Endothelial cell of umbilical vein (primary cell): Measurements from ENCODE around the gene SSUH2. TPM values are rescaled to one million over a fixed set of nuclear protein-coding genes. Genes with fewer than 3 reads are reported as not detected.
"Not testable (repeated sequence)": the region's sequence is repeated elsewhere in the genome, so short reads cannot be mapped to it uniquely, and the experiment has no call there.

Experiments used
- BruUV-seq: library from RNA; stranded (reverse); fragments of 400-500 nt; replicated peaks from 2 replicates; lab custom pipeline; 2021; lab: Mats Ljungman, UMichigan
- CTCF ChIA-PET: fragments of 300-600, 350-600 bp; sonication (Branson Sonifier 250); formaldehyde crosslinking; loops from one replicate; lab custom pipeline; 2021; ENCODE audit warnings: antibody characterized with exemption, inconsistent platforms; lab: Charles Lee
- POLR2A ChIA-PET: fragments of 300-600, 350-600 bp; sonication (Branson Sonifier 250); formaldehyde crosslinking; loops from one replicate; lab custom pipeline; 2021; ENCODE audit warnings: antibody characterized with exemption, inconsistent platforms; lab: Charles Lee
- DNase-seq: peaks from one replicate; pipeline ENCODE4 v3.0.0-alpha.2; 2011; ENCODE audit warnings: low read depth, low spot score
- FAIRE-seq: peaks from 2 replicates; lab custom pipeline; 2011; peaks lifted over from hg19 to GRCh38; lab: Jason Lieb, UNC
- H2AFZ ChIP-seq: 2 replicates; pipeline ENCODE4 v1.6.0; 2012; ENCODE audit warnings: low read depth, low read length, control low read depth, inconsistent platforms
- H3K27ac ChIP-seq: 2 replicates; pipeline ENCODE4 v1.5.1; 2011; ENCODE audit warnings: low read depth, mild to moderate bottlenecking, control low read depth, low read length, moderate library complexity; ENCODE audit not compliant: insufficient read depth
- H3K27me3 ChIP-seq, 2 experiments: 2 replicates each; pipeline versions ENCODE4 v1.6.0 to v1.6.1; 2011; ENCODE audit warnings: low read length in 2 of 2, mixed read lengths in 1 of 2; ENCODE audit not compliant: control insufficient read depth in 2 of 2, insufficient read depth in 2 of 2
- H3K36me3 ChIP-seq, 2 experiments: 2 replicates in 1 of 2; 3 replicates in 1 of 2; pipeline ENCODE4 v1.5.1; 2011; ENCODE audit warnings: low read length in 2 of 2, mild to moderate bottlenecking in 1 of 2, moderate library complexity in 1 of 2; ENCODE audit not compliant: control insufficient read depth in 2 of 2, insufficient read depth in 2 of 2; ENCODE audit errors: extremely low read depth in 1 of 2
- H3K4me1 ChIP-seq: 3 replicates; pipeline ENCODE4 v1.5.1; 2011; ENCODE audit warnings: mild to moderate bottlenecking, low read length; ENCODE audit not compliant: control insufficient read depth, insufficient read depth; ENCODE audit errors: extremely low read depth
- H3K4me2 ChIP-seq: 2 replicates; pipeline ENCODE4 v1.6.1; 2011; ENCODE audit warnings: low read length, control low read depth, mixed read lengths; ENCODE audit not compliant: insufficient read depth
- H3K4me3 ChIP-seq, 3 experiments: fragments of 200-600 bp in 1 of 3; sonication (generic), shearing (Covaris generic) in 1 of 3; replicated peaks in 1 of 3; 2 replicates each; pipeline ENCODE4 v1.5.1; 2011 to 2016; ENCODE audit warnings: control low read depth in 3 of 3, low read length in 3 of 3, mild to moderate bottlenecking in 2 of 3, inconsistent platforms in 1 of 3, low read depth in 1 of 3, moderate library complexity in 1 of 3; ENCODE audit not compliant: insufficient read depth in 1 of 3
- H3K79me2 ChIP-seq: 2 replicates; pipeline ENCODE4 v1.6.0; 2012; ENCODE audit warnings: low read length, inconsistent platforms; ENCODE audit not compliant: control insufficient read depth, insufficient read depth
- H3K9ac ChIP-seq: replicated peaks from 2 replicates; pipeline ENCODE3; 2011; ENCODE audit warnings: low read length, control low read depth; ENCODE audit not compliant: insufficient read depth; ENCODE audit errors: extremely low read depth
- H3K9me1 ChIP-seq: replicated peaks from 3 replicates; pipeline ENCODE4 v1.6.0; 2011; ENCODE audit warnings: mild to moderate bottlenecking, low read length; ENCODE audit not compliant: control insufficient read depth, insufficient read depth; ENCODE audit errors: extremely low read depth
- H3K9me3 ChIP-seq: replicated peaks from 2 replicates; pipeline ENCODE4 v1.5.1; 2012; ENCODE audit warnings: low read length, inconsistent platforms; ENCODE audit not compliant: control insufficient read depth, insufficient read depth
- H4K20me1 ChIP-seq: replicated peaks from 2 replicates; pipeline ENCODE3; 2011; ENCODE audit warnings: mild to moderate bottlenecking, low read length; ENCODE audit not compliant: control insufficient read depth, insufficient read depth; ENCODE audit errors: extremely low read depth
- CTCF ChIP-seq, 2 donors: IDR thresholded peaks; 1 replicate in 1 of 2; 2 replicates in 1 of 2; pipeline ENCODE4 v1.5.1; 2011; ENCODE audit warnings: low read length in 2 of 2, mild to moderate bottlenecking in 2 of 2, moderate library complexity in 2 of 2, control low read depth in 1 of 2, inconsistent platforms in 1 of 2, low read depth in 1 of 2; ENCODE audit not compliant: insufficient read depth in 1 of 2; ENCODE audit errors: extremely low read depth in 1 of 2
- EZH2 ChIP-seq: IDR thresholded peaks from 2 replicates; pipeline ENCODE4 v1.6.1; 2012; ENCODE audit warnings: borderline replicate concordance, low read depth, mild to moderate bottlenecking, moderate library complexity, low read length, inconsistent platforms; ENCODE audit not compliant: severe bottlenecking
- FOS ChIP-seq: IDR thresholded peaks from 2 replicates; pipeline ENCODE4 v1.6.1; 2011; ENCODE audit warnings: mild to moderate bottlenecking, low read length, moderate library complexity, borderline replicate concordance; ENCODE audit not compliant: insufficient read depth
- GATA2 ChIP-seq: IDR thresholded peaks from 2 replicates; pipeline ENCODE4 v1.7.0; 2011; ENCODE audit warnings: low read depth, mild to moderate bottlenecking, moderate library complexity, mixed read lengths, low read length; ENCODE audit not compliant: insufficient read length, insufficient read depth
- JUN ChIP-seq: IDR thresholded peaks from 2 replicates; pipeline ENCODE4 v1.6.1; 2011; ENCODE audit warnings: borderline replicate concordance, low read depth; ENCODE audit not compliant: insufficient read length, insufficient read depth
- MAX ChIP-seq: IDR thresholded peaks from 2 replicates; pipeline ENCODE4 v1.6.1; 2011; ENCODE audit not compliant: insufficient read depth, insufficient read length
- MYC ChIP-seq: IDR thresholded peaks from one replicate; pipeline ENCODE4 v1.6.1; 2011; ENCODE audit warnings: mild to moderate bottlenecking, low read depth, low read length
- POLR2A ChIP-seq: IDR thresholded peaks from 2 replicates; pipeline ENCODE4 v1.6.1; 2012; ENCODE audit warnings: low read depth, mild to moderate bottlenecking, control low read depth, low read length
- POLR2AphosphoS5 ChIP-seq: IDR thresholded peaks from 2 replicates; pipeline ENCODE4 v1.6.1; 2012; ENCODE audit warnings: low read depth, mild to moderate bottlenecking, control low read depth, low read length, moderate library complexity; ENCODE audit not compliant: insufficient read depth
- dilution Hi-C: fragments of 300-500 bp; cut with MboI; formaldehyde crosslinking; loops from one replicate; pipeline ENCODE4 v1.15.0; 2019; ENCODE audit warnings: low sequenced_read_pairs; ENCODE audit not compliant: extremely low pct_ligation_motif_present
- intact Hi-C: fragments of 100-400 bp; cut with micrococcal nuclease; formaldehyde crosslinking; loops from one replicate; pipeline ENCODE4 v1.10.0; 2022
- polyA plus RNA-seq, 4 experiments: library from polyadenylated mRNA; depleted of rRNA in 3 of 4; stranded (reverse) in 3 of 4; unstranded in 1 of 4; fragments of >200 nt; gene quantifications; 2 replicates each; pipeline versions ENCODE4 v1.2.1 to v1.2.3, GENCODE V29; 2011 to 2012; ENCODE audit warnings: missing spikeins in 1 of 4
- total RNA-seq: library from RNA; stranded (reverse); gene quantifications from 2 replicates; pipeline ENCODE4 v1.2.3, GENCODE V29; 2021

The SSUH2 gene
- total and polyA plus RNA-seq, 2 donors (not counting 3 experiments of a cell fraction or from before 2014, with no cell fraction given) = 0.44 TPM; not detected in 1

GRCh38 chr3:8678751-8679150 lies 34.2 kb upstream of the SSUH2 start:
- dilution Hi-C loops = no loop called here
- CTCF ChIA-PET = no interaction called here
- BruUV-seq = no TSS peak

GRCh38 chr3:8677258-8677657 lies 32.7 kb upstream of the SSUH2 start:
- CTCF ChIA-PET, H3K27ac ChIP-seq, H3K79me2 ChIP-seq, H3K4me2 ChIP-seq, H3K27me3 ChIP-seq, dilution Hi-C loops, FAIRE-seq, BruUV-seq, intact Hi-C loops, H3K4me3 ChIP-seq, H2AFZ ChIP-seq, H4K20me1 ChIP-seq, H3K9me1 ChIP-seq, POLR2A ChIA-PET, H3K9me3 ChIP-seq, H3K4me1 ChIP-seq, H3K36me3 ChIP-seq, H3K9ac ChIP-seq, DNase-seq: not testable (repeated sequence)

More at GRCh38 chr3:8678751-8679150, 34.2 kb upstream of the SSUH2 start:
- DNase-seq = no peak
- H3K27me3 ChIP-seq = no peaks in the 10 kb centered on the region
- POLR2A ChIA-PET = no interaction called here
- H3K9me3 ChIP-seq = no peaks in the 10 kb centered on the region
- FAIRE-seq = no peak
- H3K36me3 ChIP-seq = no peaks in the 10 kb centered on the region
- H4K20me1 ChIP-seq = no peaks in the 10 kb centered on the region
- H3K4me3 ChIP-seq = no peak overlapping the region
- intact Hi-C loops = no loop called here
- no peak for TF ChIP-seq MYC
- no peak for TF ChIP-seq POLR2A
- no peak for TF ChIP-seq EZH2
- no peak for TF ChIP-seq CTCF (IDR thresholded peaks at IDR 0.05; ENCODE audit: extremely low read depth in 1 of 2, insufficient read depth in 1 of 2, low read depth in 1 of 2, low read length in 2 of 2)
- TF ChIP-seq MAX = no peak
- no peak for TF ChIP-seq GATA2
- no peak for TF ChIP-seq JUN
- no peak for TF ChIP-seq POLR2AphosphoS5
- no peak for TF ChIP-seq FOS
- no peaks in the 10 kb centered on the region for H3K9me1 ChIP-seq
- H3K4me1 ChIP-seq = peaks cover 3% of the 10 kb centered on the region
- no peak overlapping the region for H3K9ac ChIP-seq
- no peak overlapping the region for H3K4me2 ChIP-seq
- H3K27ac ChIP-seq = no peak overlapping the region
- no peak overlapping the region for H2AFZ ChIP-seq
- no peaks in the 10 kb centered on the region for H3K79me2 ChIP-seq

- POLR2A ChIA-PET, intact Hi-C loops, H4K20me1 ChIP-seq, H3K79me2 ChIP-seq, H3K9me1 ChIP-seq, FAIRE-seq, BruUV-seq, H3K4me2 ChIP-seq, H3K27ac ChIP-seq, H2AFZ ChIP-seq, H3K27me3 ChIP-seq, H3K4me1 ChIP-seq, H3K36me3 ChIP-seq, DNase-seq, H3K9ac ChIP-seq, H3K9me3 ChIP-seq, H3K4me3 ChIP-seq, dilution Hi-C loops: not testable (repeated sequence)
- CTCF ChIA-PET = interaction anchor here (0.8 kb wide), 1 partner anchor 12 kb away, joined by 3 read pairs; no protein-coding TSS in a partner anchor
Observed at GRCh38 chr3:8675591-8675990, 31.0 kb upstream of the SSUH2 start.
